ENCODE data around the gene ARHGAP1. TPM values are rescaled to one million over a fixed set of nuclear protein-coding genes. Genes with fewer than 3 reads are reported as not detected.

ARHGAP1 gene
- total and polyA plus RNA-seq, 2 of the 13 experiments (the other 11 are each of a cell fraction or from before 2014, with no cell fraction given): 18.6 to 30.3 TPM

DNA sequence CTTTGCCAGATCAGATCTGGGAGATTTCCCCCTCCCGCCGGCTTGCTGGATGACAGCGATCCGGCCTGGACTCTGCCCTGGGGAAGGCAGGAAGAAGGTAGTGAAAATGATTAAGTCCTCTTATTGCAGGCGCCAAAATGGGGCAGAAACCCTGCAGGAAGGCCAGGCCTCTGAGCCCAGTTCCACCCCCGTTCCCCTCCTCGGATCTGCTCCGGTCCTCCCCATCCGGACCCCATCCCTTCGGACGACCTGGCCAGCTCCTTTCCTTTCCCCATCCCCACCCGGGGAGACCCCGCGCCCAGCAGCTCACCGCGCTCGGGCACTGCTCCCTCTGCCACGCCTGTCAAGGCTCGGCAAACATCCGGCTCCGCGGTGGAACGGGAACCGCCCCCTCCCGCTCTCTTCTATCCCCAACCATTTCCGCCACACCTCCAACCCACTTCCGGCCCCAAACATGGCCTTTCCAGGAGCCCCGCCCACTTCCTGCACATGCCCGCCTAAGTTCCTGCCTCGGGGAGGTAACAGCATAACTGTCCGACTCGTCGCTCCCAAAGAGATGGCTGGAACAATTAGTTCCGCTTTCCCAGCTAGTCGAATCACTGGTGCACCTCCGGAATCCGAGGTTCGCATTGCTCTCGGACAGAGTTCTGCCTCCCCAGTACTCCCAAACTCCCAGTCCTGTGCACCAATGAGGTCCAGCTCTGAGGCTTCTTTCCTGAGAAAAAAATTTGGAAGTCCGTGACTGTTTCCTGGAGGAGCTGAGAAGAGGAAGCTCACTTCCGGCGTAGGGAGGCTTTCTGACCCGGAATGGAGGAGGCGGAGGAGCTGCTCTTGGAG lies at the start of gene ARHGAP1, which contains the start of gene ZNF408 (continued):
- TF ChIP-seq, protein P1, sequence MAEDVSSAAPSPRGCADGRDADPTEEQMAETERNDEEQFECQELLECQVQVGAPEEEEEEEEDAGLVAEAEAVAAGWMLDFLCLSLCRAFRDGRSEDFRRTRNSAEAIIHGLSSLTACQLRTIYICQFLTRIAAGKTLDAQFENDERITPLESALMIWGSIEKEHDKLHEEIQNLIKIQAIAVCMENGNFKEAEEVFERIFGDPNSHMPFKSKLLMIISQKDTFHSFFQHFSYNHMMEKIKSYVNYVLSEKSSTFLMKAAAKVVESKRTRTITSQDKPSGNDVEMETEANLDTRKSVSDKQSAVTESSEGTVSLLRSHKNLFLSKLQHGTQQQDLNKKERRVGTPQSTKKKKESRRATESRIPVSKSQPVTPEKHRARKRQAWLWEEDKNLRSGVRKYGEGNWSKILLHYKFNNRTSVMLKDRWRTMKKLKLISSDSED (CRISPR knock-in tag; IDR thresholded peaks at IDR 0.05): no peak
- TF ChIP-seq, protein P2, sequence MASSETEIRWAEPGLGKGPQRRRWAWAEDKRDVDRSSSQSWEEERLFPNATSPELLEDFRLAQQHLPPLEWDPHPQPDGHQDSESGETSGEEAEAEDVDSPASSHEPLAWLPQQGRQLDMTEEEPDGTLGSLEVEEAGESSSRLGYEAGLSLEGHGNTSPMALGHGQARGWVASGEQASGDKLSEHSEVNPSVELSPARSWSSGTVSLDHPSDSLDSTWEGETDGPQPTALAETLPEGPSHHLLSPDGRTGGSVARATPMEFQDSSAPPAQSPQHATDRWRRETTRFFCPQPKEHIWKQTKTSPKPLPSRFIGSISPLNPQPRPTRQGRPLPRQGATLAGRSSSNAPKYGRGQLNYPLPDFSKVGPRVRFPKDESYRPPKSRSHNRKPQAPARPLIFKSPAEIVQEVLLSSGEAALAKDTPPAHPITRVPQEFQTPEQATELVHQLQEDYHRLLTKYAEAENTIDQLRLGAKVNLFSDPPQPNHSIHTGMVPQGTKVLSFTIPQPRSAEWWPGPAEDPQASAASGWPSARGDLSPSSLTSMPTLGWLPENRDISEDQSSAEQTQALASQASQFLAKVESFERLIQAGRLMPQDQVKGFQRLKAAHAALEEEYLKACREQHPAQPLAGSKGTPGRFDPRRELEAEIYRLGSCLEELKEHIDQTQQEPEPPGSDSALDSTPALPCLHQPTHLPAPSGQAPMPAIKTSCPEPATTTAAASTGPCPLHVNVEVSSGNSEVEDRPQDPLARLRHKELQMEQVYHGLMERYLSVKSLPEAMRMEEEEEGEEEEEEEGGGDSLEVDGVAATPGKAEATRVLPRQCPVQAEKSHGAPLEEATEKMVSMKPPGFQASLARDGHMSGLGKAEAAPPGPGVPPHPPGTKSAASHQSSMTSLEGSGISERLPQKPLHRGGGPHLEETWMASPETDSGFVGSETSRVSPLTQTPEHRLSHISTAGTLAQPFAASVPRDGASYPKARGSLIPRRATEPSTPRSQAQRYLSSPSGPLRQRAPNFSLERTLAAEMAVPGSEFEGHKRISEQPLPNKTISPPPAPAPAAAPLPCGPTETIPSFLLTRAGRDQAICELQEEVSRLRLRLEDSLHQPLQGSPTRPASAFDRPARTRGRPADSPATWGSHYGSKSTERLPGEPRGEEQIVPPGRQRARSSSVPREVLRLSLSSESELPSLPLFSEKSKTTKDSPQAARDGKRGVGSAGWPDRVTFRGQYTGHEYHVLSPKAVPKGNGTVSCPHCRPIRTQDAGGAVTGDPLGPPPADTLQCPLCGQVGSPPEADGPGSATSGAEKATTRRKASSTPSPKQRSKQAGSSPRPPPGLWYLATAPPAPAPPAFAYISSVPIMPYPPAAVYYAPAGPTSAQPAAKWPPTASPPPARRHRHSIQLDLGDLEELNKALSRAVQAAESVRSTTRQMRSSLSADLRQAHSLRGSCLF (CRISPR knock-in tag; IDR thresholded peaks at IDR 0.05; ENCODE audit: borderline replicate concordance): no peak
- TF ChIP-seq ZNF660 (CRISPR knock-in tag; IDR thresholded peaks at IDR 0.05; ENCODE audit: borderline replicate concordance, low read depth) (no peak), RARA (CRISPR knock-in tag; IDR thresholded peaks at IDR 0.05) (peak; percentile 44; the same call in 1 of the 2 replicates), SCMH1 (CRISPR knock-in tag; IDR thresholded peaks at IDR 0.05; ENCODE audit: borderline replicate concordance) (no peak), ZNF251 (CRISPR knock-in tag; IDR thresholded peaks at IDR 0.05) (no peak), KLF12 (CRISPR knock-in tag; IDR thresholded peaks at IDR 0.05; ENCODE audit: borderline replicate concordance) (peak; percentile 20; the same call in 1 of the 2 replicates), FOXK1 (CRISPR knock-in tag; IDR thresholded peaks at IDR 0.05; ENCODE audit: borderline replicate concordance, low read depth) (peak; percentile 85; the same call in 1 of the 2 replicates), ATAD3A (CRISPR knock-in tag; IDR thresholded peaks at IDR 0.05) (no peak)

All from HepG2 (cell line).